HG02571 (cell line): ENCODE measurements around the gene PCDHGB2.
"Not testable (repeated sequence)": the region's sequence is repeated elsewhere in the genome, so short reads cannot be mapped to it uniquely, and the experiment has no call there.

ENCODE experiments used
- ATAC-seq: cut with Tn5 transposase; IDR thresholded peaks from one replicate; pipeline ENCODE4 v1.9.1; 2021; ENCODE audit warnings: mild to moderate bottlenecking, moderate library complexity; ENCODE audit not compliant: unreplicated experiment

The PCDHGB2 gene

GRCh38 chr5:141349917-141350619 lies 9.7 kb upstream of the PCDHGB2 start, which contains the start of gene PCDHGB1:
TSS of gene PCDHGB1 (plus strand) at chr5:141350099. CDS start at chr5:141350261, 162 bp downstream.
- no peak for ATAC-seq

- no peak for ATAC-seq
Observed at GRCh38 chr5:141351591-141351990, 8.2 kb upstream of the PCDHGB2 start.

- no peak for ATAC-seq
Observed at GRCh38 chr5:141354900-141355469, 4.8 kb upstream of the PCDHGB2 start, which contains the start of gene PCDHGA4. TSS of gene PCDHGA4 (plus strand) at chr5:141355021. CDS start at chr5:141355108, 87 bp downstream.

- no peak for ATAC-seq
Observed at GRCh38 chr5:141355641-141356040, 4.2 kb upstream of the PCDHGB2 start.

GRCh38 chr5:141356133-141356532 lies 3.7 kb upstream of the PCDHGB2 start:
- ATAC-seq = no peak

GRCh38 chr5:141356950-141357349 lies 2.8 kb upstream of the PCDHGB2 start:
- no peak for ATAC-seq

GRCh38 chr5:141360685-141361084 lies 891 bp downstream of the PCDHGB2 start:
- no peak for ATAC-seq

- ATAC-seq = no peak
Observed at GRCh38 chr5:141362719-141363118, 2.9 kb downstream of the PCDHGB2 start.

GRCh38 chr5:141363952-141364660 lies 4.3 kb downstream of the PCDHGB2 start, which contains the start of gene PCDHGA5:
TSS of gene PCDHGA5 (plus strand) at chr5:141364162. CDS start at chr5:141364331, 169 bp downstream.
- no peak for ATAC-seq

- ATAC-seq = no peak
Observed at GRCh38 chr5:141366016-141366896, 6.5 kb downstream of the PCDHGB2 start.

- ATAC-seq = no peak
Observed at GRCh38 chr5:141369994-141370848, 10.4 kb downstream of the PCDHGB2 start, which contains the start of gene PCDHGB3. TSS of gene PCDHGB3 (plus strand) at chr5:141370242. CDS start at chr5:141370395, 153 bp downstream.

GRCh38 chr5:141371572-141372475 lies 12.0 kb downstream of the PCDHGB2 start:
- ATAC-seq = no peak

GRCh38 chr5:141373673-141374317 lies 14.0 kb downstream of the PCDHGB2 start, which contains the start of gene PCDHGA6:
TSS of gene PCDHGA6 (plus strand) at chr5:141373891. CDS start at chr5:141374084, 193 bp downstream.
- no peak for ATAC-seq

- ATAC-seq = no peak
Observed at GRCh38 chr5:141374627-141375026, 14.8 kb downstream of the PCDHGB2 start.

GRCh38 chr5:141375444-141376155 lies 15.8 kb downstream of the PCDHGB2 start:
- not testable (repeated sequence) for ATAC-seq

GRCh38 chr5:141382469-141383294 lies 22.9 kb downstream of the PCDHGB2 start, which contains the start of gene PCDHGA7:
TSS of gene PCDHGA7 (plus strand) at chr5:141382742. CDS start at chr5:141382900, 158 bp downstream.
- ATAC-seq = no peak
